HG03175 (cell line): ENCODE data around the gene MYH9.
"Not testable (repeated sequence)": the region's sequence is repeated elsewhere in the genome, so short reads cannot be mapped to it uniquely, and the experiment has no call there.

ENCODE experiments used
- ATAC-seq: cut with Tn5 transposase; IDR thresholded peaks from one replicate; pipeline ENCODE4 v1.9.1; 2021; ENCODE audit warnings: mild to moderate bottlenecking, moderate library complexity; ENCODE audit not compliant: unreplicated experiment

Gene MYH9

GRCh38 chr22:36253523-36254490, 134.0 kb downstream of the MYH9 start:
- ATAC-seq: no peak

GRCh38 chr22:36252754-36253522, 134.8 kb downstream of the MYH9 start, which contains the start of gene APOL1:
Gene APOL1, plus strand, starts transcription at chr22:36253133. Its CDS starts 1,823 bp downstream, at chr22:36254956.
- ATAC-seq: peak; percentile 67

GRCh38 chr22:36251979-36252608, 135.7 kb downstream of the MYH9 start:
- not testable (repeated sequence) for ATAC-seq

GRCh38 chr22:36250292-36250960, 137.3 kb downstream of the MYH9 start:
- ATAC-seq: not testable (repeated sequence)

GRCh38 chr22:36249160-36249559, 138.6 kb downstream of the MYH9 start:
- no peak for ATAC-seq

- ATAC-seq: no peak
Observed at GRCh38 chr22:36247955-36248354, 139.8 kb downstream of the MYH9 start.

- ATAC-seq: no peak
Observed at GRCh38 chr22:36246718-36247117, 141.0 kb downstream of the MYH9 start.

- no peak for ATAC-seq
Observed at GRCh38 chr22:36245805-36246356, 141.9 kb downstream of the MYH9 start.

- ATAC-seq: no peak
Observed at GRCh38 chr22:36244522-36245391, 143.0 kb downstream of the MYH9 start.

GRCh38 chr22:36243986-36244385, 143.8 kb downstream of the MYH9 start:
- no peak for ATAC-seq

GRCh38 chr22:36239401-36240171, 148.2 kb downstream of the MYH9 start, which contains the start of gene APOL2:
Gene APOL2, minus strand, starts transcription at chr22:36239527. Its CDS starts 6,365 bp downstream, at chr22:36233162.
- ATAC-seq: peak; percentile 88

- no peak for ATAC-seq
Observed at GRCh38 chr22:36239150-36239400, 148.7 kb downstream of the MYH9 start.

- ATAC-seq: no peak
Observed at GRCh38 chr22:36238373-36239149, 149.2 kb downstream of the MYH9 start.

- ATAC-seq: no peak
Observed at GRCh38 chr22:36237462-36238372, 150.1 kb downstream of the MYH9 start.

GRCh38 chr22:36236388-36237319, 151.1 kb downstream of the MYH9 start:
- ATAC-seq: no peak

- no peak for ATAC-seq
Observed at GRCh38 chr22:36235585-36235984, 152.2 kb downstream of the MYH9 start.
